NCI-H146 treated with DMSO at 0.1 percent for 48 hours (cell line): ENCODE measurements around the gene BPIFB3.

ENCODE experiments used
- DNase-seq: peaks from one replicate; lab custom pipeline; 2025; ENCODE audit not compliant: unreplicated experiment; lab: John Stamatoyannopoulos, UW

The BPIFB3 gene, protein sequence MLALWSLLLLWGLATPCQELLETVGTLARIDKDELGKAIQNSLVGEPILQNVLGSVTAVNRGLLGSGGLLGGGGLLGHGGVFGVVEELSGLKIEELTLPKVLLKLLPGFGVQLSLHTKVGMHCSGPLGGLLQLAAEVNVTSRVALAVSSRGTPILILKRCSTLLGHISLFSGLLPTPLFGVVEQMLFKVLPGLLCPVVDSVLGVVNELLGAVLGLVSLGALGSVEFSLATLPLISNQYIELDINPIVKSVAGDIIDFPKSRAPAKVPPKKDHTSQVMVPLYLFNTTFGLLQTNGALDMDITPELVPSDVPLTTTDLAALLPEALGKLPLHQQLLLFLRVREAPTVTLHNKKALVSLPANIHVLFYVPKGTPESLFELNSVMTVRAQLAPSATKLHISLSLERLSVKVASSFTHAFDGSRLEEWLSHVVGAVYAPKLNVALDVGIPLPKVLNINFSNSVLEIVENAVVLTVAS

DNA sequence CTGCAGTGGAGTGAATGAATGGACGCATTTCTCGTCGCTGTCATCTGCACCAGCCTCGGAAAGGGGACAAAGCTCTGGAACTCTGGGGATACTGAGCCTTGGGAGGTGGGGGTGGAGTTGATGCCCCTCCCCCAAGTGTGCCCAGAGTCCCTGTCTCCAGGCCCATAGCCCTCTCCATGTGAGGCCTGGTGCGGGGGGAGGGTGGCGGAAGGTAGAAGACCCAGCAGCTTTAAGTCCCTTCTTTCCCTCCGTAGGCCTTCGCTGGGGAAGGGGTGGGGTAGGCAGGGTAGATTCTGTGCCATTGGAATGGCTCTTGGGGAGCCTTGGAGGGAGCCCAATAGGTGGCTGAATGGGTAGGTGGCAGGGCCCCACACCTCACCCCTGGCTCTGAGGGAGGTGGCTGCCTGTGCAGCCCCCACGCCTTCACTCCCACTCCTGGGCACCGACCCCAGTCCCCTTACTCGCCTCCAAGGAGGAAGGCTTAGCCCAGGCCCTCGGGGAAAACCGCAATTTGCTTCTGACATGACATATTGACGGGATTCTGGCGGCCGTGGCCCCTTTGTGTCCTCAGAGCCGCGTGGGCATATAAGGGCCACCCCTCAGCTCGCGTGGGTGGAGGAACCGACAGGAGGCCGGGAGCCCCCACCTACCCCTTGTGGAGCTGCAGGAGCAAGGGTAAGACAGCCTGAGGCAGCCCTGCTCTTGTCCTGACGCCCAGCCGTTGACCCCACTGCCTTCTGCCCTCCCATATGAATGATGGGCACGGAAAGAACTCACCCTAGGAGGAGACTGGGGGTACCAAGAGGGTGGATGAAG, at the start of gene BPIFB3:
Gene BPIFB3, plus strand, starts transcription at position 613 of the 816 bp plus-strand sequence. CDS start 1,533 bp downstream, outside the sequence.
- no peak for DNase-seq

DNA sequence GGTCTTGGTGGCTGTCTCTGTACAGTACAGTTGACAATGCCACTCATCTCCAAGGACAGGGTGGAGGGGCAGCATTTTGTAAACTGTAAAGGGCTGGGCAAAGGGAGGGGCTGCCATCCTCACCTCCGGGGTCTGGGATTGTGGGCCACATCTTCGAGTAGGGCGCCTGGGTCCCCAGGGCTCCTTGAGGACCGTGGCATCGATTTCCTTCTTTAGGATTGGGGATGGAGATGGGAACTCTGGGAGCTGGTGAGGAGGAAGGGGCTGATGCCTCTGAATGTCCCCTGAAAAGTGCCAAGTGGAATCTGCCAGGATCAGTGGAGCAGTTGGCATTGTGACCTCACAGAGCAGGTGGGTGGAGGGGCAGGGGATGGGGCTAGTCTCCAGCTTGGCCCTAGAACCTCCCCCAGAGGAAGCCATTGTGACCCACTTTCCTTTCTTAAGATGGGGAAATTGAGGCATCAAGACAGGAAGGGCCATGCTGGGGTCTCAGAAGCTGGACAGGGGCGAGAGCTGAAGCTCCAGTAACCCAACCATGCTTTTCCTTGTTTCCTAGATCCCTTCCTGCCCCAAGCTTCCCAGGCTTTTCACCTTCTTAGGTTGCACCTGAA, 49.5 kb upstream of the BPIFB3 start, which contains the start of gene SUN5:
Gene SUN5, minus strand, starts transcription at position 293 of the 611 bp plus-strand sequence. Its CDS starts 93 bp downstream, at position 200.
- no peak for DNase-seq

DNA sequence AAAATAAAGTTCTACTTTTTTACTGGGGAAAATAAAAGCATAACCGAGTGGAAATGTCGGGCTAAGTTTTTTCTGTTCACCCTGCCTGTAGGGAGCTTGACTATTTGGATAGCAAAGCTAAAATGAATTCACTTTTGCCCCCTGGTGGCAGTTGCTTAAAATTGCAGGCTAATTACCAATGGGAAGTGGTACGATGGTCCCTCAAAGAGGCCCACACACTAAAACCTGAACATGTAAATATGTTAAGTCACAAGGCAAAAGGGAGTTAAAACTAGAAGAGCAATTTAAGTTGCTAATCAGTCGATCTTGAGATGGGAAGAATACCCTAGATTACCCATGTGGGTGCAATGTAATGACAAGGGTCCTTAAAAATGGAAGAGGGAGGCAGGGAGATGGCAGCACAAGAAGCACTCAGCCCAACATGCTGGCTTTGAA, 48.6 kb upstream of the BPIFB3 start:
- no peak for DNase-seq

DNA sequence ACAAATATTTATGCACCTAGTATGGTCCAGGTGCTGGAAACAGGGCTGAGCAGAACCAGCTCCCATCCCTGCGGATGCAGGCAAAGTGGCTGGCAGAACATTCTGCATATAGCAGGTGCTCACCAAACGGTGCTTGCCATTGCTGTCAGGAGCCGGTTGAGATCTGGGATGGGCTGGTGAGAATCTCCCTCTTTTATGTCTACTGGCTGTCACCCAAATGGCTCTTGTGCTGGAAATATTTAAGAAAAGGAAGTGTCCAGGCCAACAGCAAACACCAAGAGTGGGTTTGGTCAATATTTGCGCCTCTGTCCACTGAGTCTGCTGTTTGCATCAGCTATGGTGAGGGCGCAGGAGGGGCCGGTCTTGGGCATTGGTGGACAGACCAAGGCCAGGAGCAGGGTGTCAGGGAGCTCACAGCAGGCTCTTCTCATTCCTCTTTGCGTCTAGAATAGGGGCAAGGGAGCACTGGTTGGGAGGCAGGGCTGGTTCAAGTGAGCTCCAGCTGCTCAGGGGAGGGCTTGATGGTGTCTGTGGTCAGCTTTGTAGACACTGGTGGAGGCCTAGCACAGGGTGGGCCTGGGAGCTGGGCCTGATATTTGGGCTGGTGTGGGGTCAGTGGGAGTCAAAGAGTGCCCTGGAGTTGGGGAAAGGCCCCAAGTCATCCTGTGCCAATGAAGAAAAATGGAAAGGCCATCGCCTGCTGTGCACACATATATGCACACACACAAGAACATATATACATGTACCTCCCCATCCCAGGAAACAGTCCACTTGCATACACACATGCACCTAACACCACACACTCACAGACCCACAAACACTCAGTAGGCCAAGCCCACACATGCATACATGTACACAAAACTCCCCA, 47.6 kb upstream of the BPIFB3 start:
- DNase-seq = no peak

DNA sequence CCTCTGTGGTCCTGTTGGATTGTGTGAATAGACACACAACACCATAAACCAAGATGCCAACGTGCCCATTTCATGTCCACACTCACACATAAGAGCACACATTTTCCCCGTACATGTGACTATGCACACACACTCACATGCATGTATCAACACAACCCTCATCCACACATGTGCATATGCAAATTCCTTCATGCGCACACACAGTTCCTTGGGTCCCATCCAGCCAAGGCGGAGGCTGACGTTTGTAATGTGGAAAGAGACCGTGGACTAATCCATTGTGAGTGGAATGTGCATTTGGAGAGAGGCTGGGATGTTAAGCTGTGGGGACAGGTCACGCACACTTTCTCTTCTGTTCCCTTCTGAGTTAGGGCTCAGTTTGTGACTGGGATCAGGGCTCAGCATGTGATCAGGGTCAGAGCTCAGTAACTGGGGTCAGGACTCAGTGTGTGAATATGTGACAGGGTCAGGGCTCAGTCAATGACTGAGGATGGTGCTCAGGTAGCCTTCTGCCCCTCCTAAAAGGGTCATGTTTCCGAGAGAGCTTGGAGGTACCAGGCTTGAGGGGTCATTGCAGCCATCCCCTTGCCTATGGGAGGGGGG, 46.8 kb upstream of the BPIFB3 start:
- no peak for DNase-seq

DNA sequence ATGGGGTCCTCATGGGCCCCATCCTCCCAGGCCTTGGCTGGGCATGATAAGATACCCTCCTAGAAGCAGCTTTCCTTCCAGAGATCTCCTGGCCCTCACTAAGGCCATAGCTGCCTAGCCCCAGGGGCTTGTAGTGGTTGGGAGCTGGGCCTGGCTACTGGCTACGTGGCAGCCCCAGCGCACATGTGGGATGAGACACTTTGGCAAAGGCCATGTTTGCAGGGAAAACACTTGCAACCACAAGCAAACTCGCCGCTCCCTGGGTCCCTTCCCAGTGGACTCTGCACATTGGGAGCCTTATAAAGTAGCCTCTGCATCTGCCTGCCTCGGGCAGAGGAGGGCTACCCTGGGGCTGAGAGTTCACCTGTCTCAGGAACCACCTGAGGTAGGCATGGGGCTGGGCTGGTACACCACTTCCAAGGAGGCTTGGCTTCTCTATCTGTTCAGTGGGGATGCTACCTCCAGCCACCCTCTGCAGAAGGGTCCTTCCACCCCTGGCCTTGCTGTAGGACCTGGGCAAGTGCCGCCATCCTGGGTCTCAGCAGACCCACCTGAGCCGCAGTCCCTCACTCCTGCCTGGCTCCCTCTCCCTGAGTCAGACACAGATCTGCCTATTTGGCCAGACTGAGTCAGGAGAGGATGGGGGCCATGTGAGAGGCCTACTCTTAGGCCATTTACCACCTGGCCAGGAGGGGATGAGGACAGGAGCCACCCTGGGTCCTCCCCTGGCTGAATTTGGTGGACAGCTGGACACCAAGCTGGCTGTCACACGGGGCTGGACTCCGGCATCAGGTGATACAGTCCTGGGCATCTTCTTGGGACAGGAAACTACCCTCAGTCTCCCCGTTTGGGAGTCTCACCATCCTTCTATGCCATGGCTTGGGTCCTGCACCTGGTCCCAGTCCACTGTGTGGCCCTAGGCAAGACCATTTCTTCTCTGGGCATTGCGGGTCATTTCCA, 46.0 kb upstream of the BPIFB3 start, which contains the start of gene BPIFB2:
Gene BPIFB2, plus strand, starts transcription at position 329 of the 960 bp plus-strand sequence. CDS start 871 bp downstream, outside the sequence.
- no peak for DNase-seq

DNA sequence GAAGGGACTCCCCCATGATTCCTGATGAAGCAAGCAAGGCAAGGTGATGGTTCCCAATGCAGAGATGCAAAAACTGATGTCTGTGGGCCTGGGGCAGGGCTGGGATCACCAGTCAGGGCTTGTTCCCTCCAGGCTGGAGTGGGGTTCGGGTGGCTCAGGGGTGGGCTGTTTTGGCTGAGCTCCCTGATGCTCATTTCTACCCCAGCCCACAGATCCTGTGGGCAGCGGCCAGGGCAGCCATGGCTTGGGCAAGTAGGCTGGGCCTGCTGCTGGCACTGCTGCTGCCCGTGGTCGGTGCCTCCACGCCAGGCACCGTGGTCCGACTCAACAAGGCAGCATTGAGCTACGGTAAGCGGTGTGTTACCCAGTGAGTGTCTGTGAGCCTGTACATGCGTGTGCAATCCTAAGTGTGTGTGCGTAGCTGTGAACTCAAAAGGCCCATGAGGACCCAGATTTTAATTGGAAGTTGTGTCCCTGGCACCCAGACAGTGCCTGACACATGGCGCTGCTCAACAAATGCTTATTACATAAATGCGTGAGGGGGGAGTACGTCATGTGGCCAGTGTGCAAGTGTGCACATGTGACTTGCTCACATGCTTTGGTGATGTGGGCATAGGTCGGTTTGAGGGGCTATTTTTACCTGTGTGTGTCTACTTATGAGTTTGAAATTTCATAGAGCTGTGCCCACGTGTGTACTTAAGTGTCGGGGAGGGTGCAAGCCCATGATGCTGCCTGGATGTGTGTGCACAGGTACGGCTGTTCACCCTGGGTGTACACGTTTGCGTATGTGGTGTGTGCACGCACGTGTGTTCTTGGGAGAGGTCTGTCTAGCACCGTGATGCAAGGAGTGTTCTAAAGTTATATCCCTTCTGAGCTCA, 45.1 kb upstream of the BPIFB3 start:
- DNase-seq = no peak

DNA sequence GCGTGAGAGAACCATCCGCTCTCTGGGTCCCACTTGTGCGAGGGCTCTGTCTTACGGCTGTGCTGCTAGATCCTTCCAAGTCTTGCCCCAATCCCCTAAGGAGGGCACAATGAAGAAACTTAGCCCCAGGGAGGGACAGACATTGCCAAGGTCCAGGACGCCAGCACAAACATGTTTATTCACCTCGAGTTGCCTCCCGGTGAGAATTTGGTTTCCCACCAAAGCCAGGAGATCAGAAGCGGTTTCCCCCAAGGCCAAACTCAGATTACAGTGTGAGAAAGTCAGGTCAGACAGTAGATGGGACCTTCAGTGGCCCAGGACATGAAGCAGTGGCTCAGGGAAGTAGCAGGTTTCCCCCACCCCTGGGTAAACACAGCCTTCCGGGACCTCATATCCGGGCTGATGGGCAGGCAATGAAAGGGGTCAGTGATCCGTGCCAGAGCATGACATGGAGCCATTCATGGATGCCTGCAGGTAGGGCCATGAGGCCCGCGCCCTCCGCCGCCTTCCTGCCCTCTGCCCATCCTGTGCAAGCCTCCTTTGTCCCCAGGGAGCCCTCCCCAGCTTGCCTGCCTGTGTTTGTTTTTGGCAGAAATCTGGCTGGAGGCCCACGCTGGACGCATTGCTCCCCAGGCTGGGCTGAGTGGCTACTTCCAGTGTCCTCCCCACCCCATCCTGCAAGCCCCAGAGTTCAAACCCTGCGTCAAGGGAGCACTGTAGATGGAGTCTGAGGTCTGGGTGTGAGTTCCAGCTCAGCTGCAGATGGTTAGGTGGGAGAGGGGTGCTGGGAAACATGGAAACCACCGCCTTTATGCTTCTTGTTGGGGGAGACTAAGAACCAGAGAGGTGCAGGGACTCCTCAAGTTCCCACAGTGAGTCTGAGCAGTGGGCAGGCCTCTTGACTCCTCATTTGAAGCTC, 44.2 kb upstream of the BPIFB3 start:
- DNase-seq = peak; percentile 37

DNA sequence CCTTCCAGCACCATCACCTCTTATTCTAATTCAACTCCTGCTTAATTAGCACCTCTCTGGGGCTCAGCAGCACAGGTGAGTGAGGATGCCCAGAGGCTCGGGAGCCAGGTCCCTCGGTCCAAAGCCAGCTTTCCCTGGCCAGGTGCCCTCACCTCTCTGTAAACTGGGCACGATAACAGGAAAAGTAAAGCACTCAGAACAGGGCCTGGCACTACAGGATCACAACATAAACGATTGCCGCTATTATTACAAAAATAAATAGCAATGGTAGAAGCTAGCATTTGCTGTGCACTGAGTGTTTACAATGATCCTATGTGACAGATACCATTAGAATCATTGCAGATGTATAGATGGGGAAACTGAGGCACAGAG, 43.6 kb upstream of the BPIFB3 start:
- DNase-seq = no peak

DNA sequence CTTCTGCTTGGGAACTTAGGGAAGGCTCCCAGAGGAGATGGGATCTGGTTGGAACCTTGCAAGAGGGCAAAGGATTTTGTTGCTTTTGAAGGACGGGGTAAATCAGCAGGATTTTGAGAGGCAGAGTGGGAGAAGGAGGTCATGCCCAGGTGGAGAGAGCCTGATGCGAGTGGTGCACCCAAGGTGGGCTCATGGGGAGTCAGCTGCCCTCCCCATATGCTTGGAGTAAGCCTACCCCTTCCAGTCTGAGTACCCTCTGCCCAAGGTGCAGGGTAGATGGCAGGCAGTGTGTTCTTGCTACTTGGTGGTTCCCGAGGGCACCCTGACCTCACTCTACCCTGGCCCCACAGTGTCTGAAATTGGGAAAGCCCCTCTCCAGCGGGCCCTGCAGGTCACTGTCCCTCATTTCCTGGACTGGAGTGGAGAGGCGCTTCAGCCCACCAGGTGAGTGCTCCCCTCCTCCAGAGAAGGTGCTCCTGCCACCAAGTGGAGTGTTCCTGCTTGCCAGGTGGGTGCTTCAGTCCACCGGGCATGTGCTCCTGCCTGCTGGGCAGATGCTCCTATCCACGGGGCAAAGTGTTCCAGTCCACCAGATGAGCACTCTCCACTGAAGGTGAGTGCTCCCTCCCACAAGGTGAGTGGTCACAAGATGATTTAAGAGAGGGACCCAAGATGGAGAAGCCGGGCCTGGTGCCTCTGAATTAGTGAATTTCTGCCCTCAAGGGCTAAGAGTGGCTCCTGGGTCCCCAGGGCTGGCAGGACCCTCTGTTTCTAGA, 42.8 kb upstream of the BPIFB3 start:
- no peak for DNase-seq

DNA sequence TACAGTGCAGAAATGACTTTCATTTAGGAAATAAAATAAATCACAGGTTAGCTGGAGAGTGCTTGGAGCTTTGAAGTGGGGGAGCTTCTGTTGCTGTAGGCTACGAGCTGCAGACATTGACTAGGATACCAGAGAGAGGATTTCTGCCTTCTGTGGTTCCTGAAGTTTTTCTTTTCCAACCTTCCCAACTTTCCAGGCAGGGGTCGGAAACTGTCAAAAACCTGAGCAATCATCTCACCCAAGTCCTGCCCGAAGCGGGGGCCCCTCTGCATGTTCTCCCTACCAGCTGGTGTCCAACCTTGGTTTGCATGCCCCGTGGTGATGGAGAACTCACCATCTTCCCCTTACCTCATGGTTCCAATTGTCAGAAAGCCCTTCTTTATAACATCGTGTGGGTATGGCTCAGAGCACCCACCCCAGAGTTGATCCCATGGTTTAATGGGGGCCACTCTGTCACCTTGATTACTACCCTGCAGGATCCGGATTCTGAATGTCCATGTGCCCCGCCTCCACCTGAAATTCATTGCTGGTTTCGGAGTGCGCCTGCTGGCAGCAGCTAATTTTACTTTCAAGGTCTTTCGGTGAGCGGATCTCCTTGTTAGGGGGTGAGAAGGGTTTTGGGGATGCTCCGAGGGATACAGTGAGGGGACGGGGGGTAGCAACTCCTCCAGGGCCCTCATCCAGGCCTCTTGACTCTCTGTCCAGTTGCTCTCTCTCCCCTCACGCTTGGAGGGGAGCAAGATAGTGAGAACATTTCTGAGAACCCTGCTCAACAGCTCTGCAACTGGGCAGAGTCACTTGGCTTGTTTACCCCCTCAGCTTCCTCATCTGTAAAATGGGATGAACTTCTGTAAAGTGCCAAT, 41.1 kb upstream of the BPIFB3 start:
- no peak for DNase-seq

DNA sequence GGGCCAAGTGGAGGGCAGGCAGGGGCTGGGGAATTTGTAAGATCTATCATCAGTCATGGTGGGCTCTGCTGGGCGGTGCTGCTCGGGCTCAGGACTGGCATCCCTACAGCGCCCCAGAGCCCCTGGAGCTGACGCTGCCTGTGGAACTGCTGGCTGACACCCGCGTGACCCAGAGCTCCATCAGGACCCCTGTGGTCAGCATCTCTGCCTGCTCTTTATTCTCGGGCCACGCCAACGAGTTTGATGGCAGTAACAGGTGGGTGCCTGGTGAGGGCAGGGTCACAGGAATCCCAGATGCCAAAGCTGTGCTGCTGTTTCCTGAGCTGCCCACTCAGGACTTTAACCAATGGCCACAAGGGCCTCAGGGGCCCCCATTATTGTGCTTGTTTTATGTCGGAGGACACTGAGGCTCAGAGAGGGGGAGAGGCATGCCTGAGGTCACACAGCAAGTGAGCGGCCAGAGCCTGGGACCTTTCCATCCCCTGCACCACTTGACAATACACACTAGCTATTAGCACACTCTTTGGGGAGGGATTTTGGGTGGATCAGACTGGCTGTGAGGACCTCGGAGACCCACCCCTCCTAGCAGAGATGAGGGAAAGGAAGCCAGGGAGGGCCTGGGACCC, 39.9 kb upstream of the BPIFB3 start:
- no peak for DNase-seq

DNA sequence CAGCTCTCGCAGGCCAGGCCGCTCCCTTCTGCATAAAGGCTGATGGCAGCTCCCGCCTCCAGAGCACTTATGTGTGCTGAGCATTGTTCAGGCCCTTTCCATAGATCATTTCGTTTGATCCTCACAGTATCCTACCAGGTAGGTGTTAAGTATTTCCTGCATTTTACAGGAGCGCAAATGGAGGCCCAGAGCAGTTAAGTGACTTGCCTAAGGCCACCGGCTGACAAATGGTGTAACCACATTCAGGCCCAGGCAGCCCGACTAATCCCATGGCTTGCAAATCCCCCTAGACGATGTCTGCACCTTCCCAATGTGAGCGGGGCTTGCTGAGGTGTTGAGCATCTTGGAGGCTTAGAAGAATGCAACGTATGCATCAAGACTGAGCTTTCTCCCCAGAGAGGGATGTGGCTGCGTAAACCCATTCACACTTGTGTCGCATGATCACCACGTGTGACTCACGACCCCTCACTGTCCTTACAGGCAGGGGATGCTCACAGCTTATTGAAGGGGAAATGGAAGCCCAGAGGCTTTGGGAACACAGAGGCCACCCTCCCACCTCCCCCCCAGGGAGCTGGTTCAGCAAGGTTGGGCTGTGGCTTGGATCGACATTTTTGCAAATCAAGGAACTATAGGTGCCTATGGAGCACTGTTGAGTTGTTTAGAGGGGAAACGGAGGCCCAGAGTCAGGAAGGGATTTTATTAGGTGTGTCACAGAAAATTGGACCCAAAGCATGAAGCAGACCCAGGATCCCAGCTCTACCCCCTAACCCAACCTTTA, 39.2 kb upstream of the BPIFB3 start:
- no peak for DNase-seq

DNA sequence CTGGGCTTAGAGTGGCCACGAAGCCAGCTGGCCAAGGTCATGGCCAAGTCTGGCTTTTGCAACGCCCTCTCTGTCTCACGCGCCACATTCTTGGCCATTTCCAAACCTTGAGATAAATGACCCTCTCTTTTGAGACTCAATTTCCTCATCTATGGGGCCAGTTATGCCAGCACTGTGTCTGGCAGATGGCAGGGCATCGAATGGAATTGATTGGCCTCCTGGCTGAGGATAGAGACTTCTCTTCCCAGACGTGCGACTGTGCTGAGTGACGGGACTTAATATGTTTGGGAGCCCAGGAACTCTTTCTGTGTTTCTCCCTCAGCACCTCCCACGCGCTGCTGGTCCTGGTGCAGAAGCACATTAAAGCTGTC, 38.6 kb upstream of the BPIFB3 start:
- DNase-seq = no peak
